ENCODE results near the gene HOXD13.

DNA sequence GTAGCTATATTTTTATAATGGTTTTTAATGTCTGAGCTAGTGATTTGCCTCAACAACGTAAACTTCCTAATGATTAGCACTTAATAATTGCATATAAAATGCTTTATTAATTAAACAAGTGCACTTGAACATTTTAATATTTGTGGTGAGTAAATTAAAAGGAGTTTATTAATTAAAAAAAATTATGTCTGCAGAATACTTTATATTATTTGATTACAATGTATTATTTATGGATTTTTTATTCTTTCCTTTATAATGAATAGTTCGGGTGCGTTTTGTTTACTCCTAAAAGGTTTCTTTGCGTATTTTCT is 39.3 kb downstream of the HOXD13 start:
- TF ChIP-seq, protein P1, sequence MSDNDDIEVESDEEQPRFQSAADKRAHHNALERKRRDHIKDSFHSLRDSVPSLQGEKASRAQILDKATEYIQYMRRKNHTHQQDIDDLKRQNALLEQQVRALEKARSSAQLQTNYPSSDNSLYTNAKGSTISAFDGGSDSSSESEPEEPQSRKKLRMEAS (IDR thresholded peaks at IDR 0.05; ENCODE audit: low read depth, low read length): no peak
- no peak for TF ChIP-seq POLR2A (IDR thresholded peaks at IDR 0.05; ENCODE audit: extremely low read depth, insufficient read length)
- TF ChIP-seq, protein P2, sequence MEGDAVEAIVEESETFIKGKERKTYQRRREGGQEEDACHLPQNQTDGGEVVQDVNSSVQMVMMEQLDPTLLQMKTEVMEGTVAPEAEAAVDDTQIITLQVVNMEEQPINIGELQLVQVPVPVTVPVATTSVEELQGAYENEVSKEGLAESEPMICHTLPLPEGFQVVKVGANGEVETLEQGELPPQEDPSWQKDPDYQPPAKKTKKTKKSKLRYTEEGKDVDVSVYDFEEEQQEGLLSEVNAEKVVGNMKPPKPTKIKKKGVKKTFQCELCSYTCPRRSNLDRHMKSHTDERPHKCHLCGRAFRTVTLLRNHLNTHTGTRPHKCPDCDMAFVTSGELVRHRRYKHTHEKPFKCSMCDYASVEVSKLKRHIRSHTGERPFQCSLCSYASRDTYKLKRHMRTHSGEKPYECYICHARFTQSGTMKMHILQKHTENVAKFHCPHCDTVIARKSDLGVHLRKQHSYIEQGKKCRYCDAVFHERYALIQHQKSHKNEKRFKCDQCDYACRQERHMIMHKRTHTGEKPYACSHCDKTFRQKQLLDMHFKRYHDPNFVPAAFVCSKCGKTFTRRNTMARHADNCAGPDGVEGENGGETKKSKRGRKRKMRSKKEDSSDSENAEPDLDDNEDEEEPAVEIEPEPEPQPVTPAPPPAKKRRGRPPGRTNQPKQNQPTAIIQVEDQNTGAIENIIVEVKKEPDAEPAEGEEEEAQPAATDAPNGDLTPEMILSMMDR (IDR thresholded peaks at IDR 0.05; ENCODE audit: low read depth, low read length): no peak
